Measurements from ENCODE around the gene EPHA8.

Gene EPHA8

GRCh38 chr1:22595108-22595507 lies 31.8 kb downstream of the EPHA8 start:
- TF ChIP-seq MYC (IDR thresholded peaks at IDR 0.05; ENCODE audit: low read depth, low read length), result no peak
- no peak for TF ChIP-seq POLR2A (IDR thresholded peaks at IDR 0.05; ENCODE audit: extremely low read depth, insufficient read length)
- TF ChIP-seq MAX (IDR thresholded peaks at IDR 0.05; ENCODE audit: low read depth, low read length), result no peak
- H3K4me3 ChIP-seq (ENCODE audit: low read depth, low read length), result no peak overlapping the region
- DNase-seq (ENCODE audit: low read depth), result no peak

- H3K4me3 ChIP-seq (ENCODE audit: low read depth, low read length), result no peak overlapping the region
- TF ChIP-seq POLR2A (IDR thresholded peaks at IDR 0.05; ENCODE audit: extremely low read depth, insufficient read length), result no peak
- TF ChIP-seq CTCF (IDR thresholded peaks at IDR 0.05; ENCODE audit: low read depth, low read length), result no peak
- no peak for TF ChIP-seq MAX (IDR thresholded peaks at IDR 0.05; ENCODE audit: low read depth, low read length)
- no peak for TF ChIP-seq MYC (IDR thresholded peaks at IDR 0.05; ENCODE audit: low read depth, low read length)
- no peak for DNase-seq (ENCODE audit: low read depth)
Measured at GRCh38 chr1:22597301-22597965, 34.1 kb downstream of the EPHA8 start.

- TF ChIP-seq MYC (IDR thresholded peaks at IDR 0.05; ENCODE audit: low read depth, low read length) (no peak), CTCF (IDR thresholded peaks at IDR 0.05; ENCODE audit: low read depth, low read length) (no peak), MAX (IDR thresholded peaks at IDR 0.05; ENCODE audit: low read depth, low read length) (no peak), POLR2A (IDR thresholded peaks at IDR 0.05; ENCODE audit: extremely low read depth, insufficient read length) (no peak)
- DNase-seq (ENCODE audit: low read depth), result no peak
- H3K4me3 ChIP-seq (ENCODE audit: low read depth, low read length), result no peak overlapping the region
Measured at GRCh38 chr1:22597996-22598395, 34.7 kb downstream of the EPHA8 start.

GRCh38 chr1:22598736-22599135 lies 35.4 kb downstream of the EPHA8 start:
- TF ChIP-seq MYC (IDR thresholded peaks at IDR 0.05; ENCODE audit: low read depth, low read length) (no peak), CTCF (IDR thresholded peaks at IDR 0.05; ENCODE audit: low read depth, low read length) (no peak), POLR2A (IDR thresholded peaks at IDR 0.05; ENCODE audit: extremely low read depth, insufficient read length) (no peak), MAX (IDR thresholded peaks at IDR 0.05; ENCODE audit: low read depth, low read length) (no peak)
- no peak for DNase-seq (ENCODE audit: low read depth)
- no peak overlapping the region for H3K4me3 ChIP-seq (ENCODE audit: low read depth, low read length)

- DNase-seq (ENCODE audit: low read depth), result no peak
- H3K4me3 ChIP-seq (ENCODE audit: low read depth, low read length), result no peak overlapping the region
- no peak for TF ChIP-seq MAX (IDR thresholded peaks at IDR 0.05; ENCODE audit: low read depth, low read length)
- TF ChIP-seq MYC (IDR thresholded peaks at IDR 0.05; ENCODE audit: low read depth, low read length), result no peak
- TF ChIP-seq CTCF (IDR thresholded peaks at IDR 0.05; ENCODE audit: low read depth, low read length), result no peak
- no peak for TF ChIP-seq POLR2A (IDR thresholded peaks at IDR 0.05; ENCODE audit: extremely low read depth, insufficient read length)
Measured at GRCh38 chr1:22600071-22600816, 37.0 kb downstream of the EPHA8 start.

Data from NB4 (cell line).